MM.1S (cell line): ENCODE measurements around the gene PARD3.

Experiments
- DNase-seq: peaks from one replicate; pipeline ENCODE4 v3.0.0-alpha.2; 2015
- H2AFZ ChIP-seq: fragments of 300-600 bp; sonication (generic); 2 replicates; pipeline ENCODE4 v1.6.0; 2016; ENCODE audit warnings: antibody characterized with exemption, low read length
- H3F3A ChIP-seq: fragments of 300-600 bp; sonication (generic); 2 replicates; pipeline ENCODE4 v1.6.1; 2016; ENCODE audit warnings: mild to moderate bottlenecking, antibody characterized with exemption, low read length, moderate library complexity, mixed read lengths; ENCODE audit not compliant: insufficient read depth
- H3K27ac ChIP-seq: fragments of 300-600 bp; sonication (generic); 2 replicates; pipeline ENCODE4 v1.5.1; 2016; ENCODE audit warnings: mild to moderate bottlenecking, low read length
- H3K27me3 ChIP-seq: fragments of 300-600 bp; sonication (generic); replicated peaks from 2 replicates; pipeline ENCODE4 v1.6.0; 2016; ENCODE audit warnings: low read length; ENCODE audit not compliant: insufficient read depth
- H3K36me3 ChIP-seq: fragments of 300-600 bp; sonication (generic); replicated peaks from 2 replicates; pipeline ENCODE4 v1.6.1; 2016; ENCODE audit warnings: mild to moderate bottlenecking, low read length, mixed read lengths; ENCODE audit not compliant: insufficient read depth
- H3K4me1 ChIP-seq: fragments of 300-600 bp; sonication (generic); 2 replicates; pipeline ENCODE4 v1.6.1; 2016; ENCODE audit warnings: low read length, mixed read lengths
- H3K4me2 ChIP-seq: fragments of 300-600 bp; sonication (generic); 2 replicates; pipeline ENCODE4 v1.6.0; 2016; ENCODE audit warnings: low read depth, low read length
- H3K4me3 ChIP-seq: fragments of 300-600 bp; sonication (generic); 2 replicates; pipeline ENCODE4 v1.5.1; 2016; ENCODE audit warnings: low read length, mixed read lengths
- H3K79me2 ChIP-seq: fragments of 300-600 bp; sonication (generic); 2 replicates; pipeline ENCODE4 v1.6.1; 2016; ENCODE audit warnings: mixed run types, low read length, mixed read lengths
- H3K9ac ChIP-seq: fragments of 300-600 bp; sonication (generic); 2 replicates; pipeline ENCODE4 v1.6.1; 2016; ENCODE audit warnings: low read length, mixed read lengths
- H3K9me2 ChIP-seq: fragments of 300-600 bp; sonication (generic); replicated peaks from 2 replicates; pipeline ENCODE4 v1.6.1; 2016; ENCODE audit warnings: mild to moderate bottlenecking, low read length, mixed read lengths; ENCODE audit not compliant: insufficient read depth
- H3K9me3 ChIP-seq: fragments of 300-600 bp; sonication (generic); replicated peaks from 2 replicates; pipeline ENCODE4 v1.6.1; 2016; ENCODE audit warnings: mild to moderate bottlenecking, low read length, mixed read lengths; ENCODE audit not compliant: insufficient read depth
- H4K20me1 ChIP-seq: fragments of 300-600 bp; sonication (generic); 2 replicates; pipeline ENCODE4 v1.6.1; 2016; ENCODE audit warnings: mild to moderate bottlenecking, low read length, moderate library complexity, mixed read lengths; ENCODE audit not compliant: insufficient read depth
- EZH2 ChIP-seq: fragments of 300-600 bp; sonication (generic); optimal IDR thresholded peaks from 2 replicates; pipeline ENCODE3; 2017; ENCODE audit warnings: low read depth, mild to moderate bottlenecking, antibody characterized with exemption, low read length, mixed read lengths
- EZH2phosphoT487 ChIP-seq: fragments of 300-600 bp; sonication (generic); IDR thresholded peaks from 2 replicates; pipeline ENCODE4 v1.6.1; 2018; ENCODE audit warnings: antibody characterized with exemption, low read length
- TF ChIP-seq, protein P1 (sequence below): fragments of 300-600 bp; sonication (generic); IDR thresholded peaks from 2 replicates; pipeline ENCODE4 v1.5.1; 2016; ENCODE audit warnings: antibody characterized with exemption, low read length, mixed read lengths

Gene PARD3

GRCh38 chr10:34732926-34733325, 82.2 kb downstream of the PARD3 start:
- no peaks in the 10 kb centered on the region for H3K9me3 ChIP-seq
- H3K9me2 ChIP-seq = no peaks in the 10 kb centered on the region
- H3K4me3 ChIP-seq = no peak overlapping the region
- H3F3A ChIP-seq = no peaks in the 10 kb centered on the region
- TF ChIP-seq EZH2 = no peak
- no peak for TF ChIP-seq EZH2phosphoT487
- TF ChIP-seq, protein P1, sequence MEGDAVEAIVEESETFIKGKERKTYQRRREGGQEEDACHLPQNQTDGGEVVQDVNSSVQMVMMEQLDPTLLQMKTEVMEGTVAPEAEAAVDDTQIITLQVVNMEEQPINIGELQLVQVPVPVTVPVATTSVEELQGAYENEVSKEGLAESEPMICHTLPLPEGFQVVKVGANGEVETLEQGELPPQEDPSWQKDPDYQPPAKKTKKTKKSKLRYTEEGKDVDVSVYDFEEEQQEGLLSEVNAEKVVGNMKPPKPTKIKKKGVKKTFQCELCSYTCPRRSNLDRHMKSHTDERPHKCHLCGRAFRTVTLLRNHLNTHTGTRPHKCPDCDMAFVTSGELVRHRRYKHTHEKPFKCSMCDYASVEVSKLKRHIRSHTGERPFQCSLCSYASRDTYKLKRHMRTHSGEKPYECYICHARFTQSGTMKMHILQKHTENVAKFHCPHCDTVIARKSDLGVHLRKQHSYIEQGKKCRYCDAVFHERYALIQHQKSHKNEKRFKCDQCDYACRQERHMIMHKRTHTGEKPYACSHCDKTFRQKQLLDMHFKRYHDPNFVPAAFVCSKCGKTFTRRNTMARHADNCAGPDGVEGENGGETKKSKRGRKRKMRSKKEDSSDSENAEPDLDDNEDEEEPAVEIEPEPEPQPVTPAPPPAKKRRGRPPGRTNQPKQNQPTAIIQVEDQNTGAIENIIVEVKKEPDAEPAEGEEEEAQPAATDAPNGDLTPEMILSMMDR = peak; percentile 31
- no peaks in the 10 kb centered on the region for H3K4me1 ChIP-seq
- H3K9ac ChIP-seq = no peak overlapping the region
- H2AFZ ChIP-seq = no peak overlapping the region
- no peak for DNase-seq
- peaks cover 3% of the 10 kb centered on the region; the same call in 1 of the 2 replicates for H4K20me1 ChIP-seq
- H3K79me2 ChIP-seq = peaks cover 94% of the 10 kb centered on the region
- no peak overlapping the region for H3K4me2 ChIP-seq
- no peak overlapping the region for H3K27ac ChIP-seq
- no peaks in the 10 kb centered on the region for H3K36me3 ChIP-seq
- no peaks in the 10 kb centered on the region for H3K27me3 ChIP-seq

- Histone ChIP-seq H3K9me3 (no peaks in the 10 kb centered on the region), H3K27ac (no peak overlapping the region), H3K79me2 (peaks cover 94% of the 10 kb centered on the region), H3K4me1 (no peaks in the 10 kb centered on the region), H3K4me2 (no peak overlapping the region), H3K9me2 (no peaks in the 10 kb centered on the region), H3K27me3 (no peaks in the 10 kb centered on the region), H2AFZ (no peak overlapping the region), H4K20me1 (peaks cover 3% of the 10 kb centered on the region; the same call in 1 of the 2 replicates), H3K36me3 (no peaks in the 10 kb centered on the region), H3F3A (no peaks in the 10 kb centered on the region), H3K9ac (no peak overlapping the region), H3K4me3 (no peak overlapping the region)
- TF ChIP-seq EZH2phosphoT487 = no peak
- TF ChIP-seq, protein P1 = no peak
- TF ChIP-seq EZH2 = no peak
- DNase-seq = no peak
These were observed 83.0 kb downstream of the PARD3 start for GRCh38 chr10:34731885-34732701.

DNA sequence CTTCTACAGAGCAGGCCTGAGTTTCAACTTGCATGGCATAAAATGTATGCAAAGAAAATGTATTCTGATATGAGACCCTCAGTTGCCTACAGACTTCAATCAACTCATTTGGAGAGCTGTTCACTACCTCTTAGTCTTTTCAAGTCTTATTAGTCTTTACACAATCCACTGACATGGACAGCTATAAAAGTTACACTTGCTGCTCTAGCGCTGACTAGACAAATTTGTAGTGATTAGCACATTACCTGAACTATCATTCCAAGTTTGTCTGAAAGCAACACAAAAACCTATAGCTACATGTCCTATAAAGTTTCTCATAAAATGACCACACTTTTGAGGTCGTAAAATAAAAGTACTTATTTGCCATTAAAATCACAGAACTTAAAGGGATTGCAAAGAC, 83.9 kb downstream of the PARD3 start:
- Histone ChIP-seq H3K9me2 (no peaks in the 10 kb centered on the region), H4K20me1 (0 out of 2 replicates have a peak, but pooled peaks cover 3% of the 10 kb centered on the region), H2AFZ (no peak overlapping the region), H3K4me1 (no peaks in the 10 kb centered on the region; the same call in 1 of the 2 replicates), H3K4me2 (no peak overlapping the region), H3K9me3 (no peaks in the 10 kb centered on the region), H3K4me3 (no peak overlapping the region), H3K79me2 (peaks cover 95% of the 10 kb centered on the region), H3K27ac (no peak overlapping the region), H3K9ac (no peak overlapping the region), H3K36me3 (no peaks in the 10 kb centered on the region), H3F3A (no peaks in the 10 kb centered on the region), H3K27me3 (no peaks in the 10 kb centered on the region)
- TF ChIP-seq, protein P1 = no peak
- no peak for TF ChIP-seq EZH2phosphoT487
- no peak for TF ChIP-seq EZH2
- DNase-seq = no peak
